ENCODE results near the gene TEX101.

The TEX101 gene

DNA sequence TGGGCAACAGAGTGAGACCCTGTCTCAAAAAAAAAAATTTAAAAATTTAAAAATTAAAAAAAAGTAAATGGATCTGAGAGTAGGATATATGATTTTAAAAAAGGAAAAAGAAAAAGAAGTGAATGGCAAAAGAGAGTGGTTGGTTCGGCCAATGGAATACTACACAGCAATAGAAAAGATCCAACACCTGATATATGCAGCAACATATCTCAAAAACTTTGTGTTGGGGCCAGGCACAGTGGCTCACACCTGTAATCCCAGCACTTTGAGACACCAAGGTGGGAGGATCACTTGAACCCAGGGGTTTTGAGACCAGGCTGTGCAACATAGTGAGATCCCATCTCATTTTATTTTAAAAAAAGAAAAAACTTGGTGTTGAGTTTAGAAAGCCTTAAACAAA is 52.1 kb downstream of the TEX101 start:
- DNase-seq (ENCODE audit: low read depth): no peak
- no peak overlapping the region for H3K4me3 ChIP-seq (ENCODE audit: control insufficient read depth, low read depth, low read length)
- TF ChIP-seq, protein P1, sequence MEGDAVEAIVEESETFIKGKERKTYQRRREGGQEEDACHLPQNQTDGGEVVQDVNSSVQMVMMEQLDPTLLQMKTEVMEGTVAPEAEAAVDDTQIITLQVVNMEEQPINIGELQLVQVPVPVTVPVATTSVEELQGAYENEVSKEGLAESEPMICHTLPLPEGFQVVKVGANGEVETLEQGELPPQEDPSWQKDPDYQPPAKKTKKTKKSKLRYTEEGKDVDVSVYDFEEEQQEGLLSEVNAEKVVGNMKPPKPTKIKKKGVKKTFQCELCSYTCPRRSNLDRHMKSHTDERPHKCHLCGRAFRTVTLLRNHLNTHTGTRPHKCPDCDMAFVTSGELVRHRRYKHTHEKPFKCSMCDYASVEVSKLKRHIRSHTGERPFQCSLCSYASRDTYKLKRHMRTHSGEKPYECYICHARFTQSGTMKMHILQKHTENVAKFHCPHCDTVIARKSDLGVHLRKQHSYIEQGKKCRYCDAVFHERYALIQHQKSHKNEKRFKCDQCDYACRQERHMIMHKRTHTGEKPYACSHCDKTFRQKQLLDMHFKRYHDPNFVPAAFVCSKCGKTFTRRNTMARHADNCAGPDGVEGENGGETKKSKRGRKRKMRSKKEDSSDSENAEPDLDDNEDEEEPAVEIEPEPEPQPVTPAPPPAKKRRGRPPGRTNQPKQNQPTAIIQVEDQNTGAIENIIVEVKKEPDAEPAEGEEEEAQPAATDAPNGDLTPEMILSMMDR (IDR thresholded peaks at IDR 0.05; ENCODE audit: control insufficient read depth, insufficient read depth, low read depth, low read length, missing control alignments): no peak

DNA sequence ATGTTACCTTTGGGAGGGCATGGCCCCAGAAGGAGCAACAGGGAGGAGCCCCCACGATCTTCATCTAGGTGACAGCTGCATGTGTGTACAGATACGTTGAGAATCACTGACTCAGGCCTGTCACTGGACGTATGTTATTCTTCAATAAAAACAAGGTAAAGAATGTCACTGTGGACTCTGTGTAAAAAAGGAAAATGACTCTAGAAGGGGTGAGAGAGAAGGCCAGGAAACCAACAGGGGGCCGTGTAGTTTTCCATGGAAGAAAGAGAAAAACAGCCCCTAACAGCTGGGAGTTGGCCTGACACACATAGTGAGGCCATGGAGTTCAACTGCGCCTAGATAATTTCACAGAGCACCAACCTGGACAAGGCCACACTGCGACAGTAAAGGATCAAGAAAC is 52.6 kb downstream of the TEX101 start:
- TF ChIP-seq, protein P1 (IDR thresholded peaks at IDR 0.05; ENCODE audit: control insufficient read depth, insufficient read depth, low read depth, low read length, missing control alignments): no peak
- H3K4me3 ChIP-seq (ENCODE audit: control insufficient read depth, low read depth, low read length): no peak overlapping the region
- no peak for DNase-seq (ENCODE audit: low read depth)

DNA sequence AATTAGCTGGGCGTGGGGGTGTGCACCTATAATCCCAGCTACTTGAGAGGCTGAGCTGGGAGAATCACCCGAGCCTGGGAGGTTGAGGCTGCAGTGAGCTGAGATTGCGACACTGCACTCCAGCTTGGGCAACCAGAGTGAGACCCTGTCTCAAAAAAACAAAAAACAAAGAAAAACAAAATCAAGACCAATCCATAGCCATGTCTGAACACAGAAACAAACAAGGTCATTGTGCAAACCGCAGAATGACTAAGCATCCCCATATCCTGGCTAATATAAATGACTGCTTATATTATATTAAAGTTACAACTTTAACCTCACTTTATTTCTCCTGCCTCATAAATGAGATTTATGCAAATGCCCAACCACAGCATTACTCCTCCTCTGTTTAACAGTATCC is 53.0 kb downstream of the TEX101 start:
- TF ChIP-seq, protein P1 (IDR thresholded peaks at IDR 0.05; ENCODE audit: control insufficient read depth, insufficient read depth, low read depth, low read length, missing control alignments): no peak
- H3K4me3 ChIP-seq (ENCODE audit: control insufficient read depth, low read depth, low read length): no peak overlapping the region
- no peak for DNase-seq (ENCODE audit: low read depth)

Data from AG09309 (cell line).